HG02623 (cell line): Measurements from ENCODE around the gene NME4.
A peak's percentile ranks its signal among the peaks of the same experiment; 100 is the strongest.
"Not testable (repeated sequence)": the region's sequence is repeated elsewhere in the genome, so short reads cannot be mapped to it uniquely, and the experiment has no call there.

ENCODE experiments used
- ATAC-seq: cut with Tn5 transposase; IDR thresholded peaks from one replicate; pipeline ENCODE4 v1.9.1; 2021; ENCODE audit warnings: moderate library complexity; ENCODE audit not compliant: unreplicated experiment

Gene NME4

DNA sequence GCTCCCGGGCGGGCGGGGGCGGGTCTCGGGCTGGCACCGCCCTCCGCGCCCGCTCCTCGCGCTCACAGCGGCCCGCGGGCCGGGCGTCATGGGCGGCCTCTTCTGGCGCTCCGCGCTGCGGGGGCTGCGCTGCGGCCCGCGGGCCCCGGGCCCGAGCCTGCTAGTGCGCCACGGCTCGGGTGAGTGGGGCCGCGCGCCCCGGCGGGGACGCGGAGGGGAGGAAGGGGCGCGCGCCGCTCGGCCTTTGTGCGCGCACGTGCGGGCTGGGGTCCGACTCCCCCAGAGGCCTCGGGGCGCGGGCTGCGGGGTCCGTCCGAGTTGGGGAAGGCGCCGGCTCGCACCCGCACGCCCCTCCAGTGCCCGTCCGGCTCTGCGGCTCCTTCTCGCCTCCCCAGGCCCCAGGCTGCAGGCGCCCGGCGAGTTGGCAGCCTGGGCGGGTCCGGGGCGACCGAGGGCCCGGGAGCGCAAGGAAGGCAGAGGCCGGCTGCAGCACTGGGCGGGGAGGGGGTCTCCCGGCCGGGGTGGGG is at the start of gene NME4:
Gene NME4, plus strand, starts transcription at position 65 of the 527 bp plus-strand sequence. Its CDS starts 24 bp downstream, at position 89.
- no peak for ATAC-seq

DNA sequence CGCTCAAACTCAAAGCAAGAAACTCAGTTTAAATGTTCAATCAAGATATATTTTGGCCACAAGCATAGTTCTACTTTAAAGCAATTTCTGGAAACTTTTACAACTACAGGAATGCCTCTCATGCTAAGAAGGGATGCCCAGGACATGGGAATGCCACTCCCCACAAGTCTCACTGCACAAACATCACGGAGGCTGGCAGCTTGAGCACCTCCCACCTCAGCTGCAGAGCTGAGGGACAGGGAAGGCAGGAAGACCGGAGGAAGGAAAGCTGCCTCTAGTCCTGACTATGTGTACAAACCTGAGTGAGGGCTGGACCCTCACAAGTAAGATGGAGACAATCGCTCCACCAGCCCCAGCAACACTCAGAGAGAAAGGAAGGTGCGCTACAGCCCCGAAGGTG is 49.8 kb upstream of the NME4 start:
- ATAC-seq, result no peak

DNA sequence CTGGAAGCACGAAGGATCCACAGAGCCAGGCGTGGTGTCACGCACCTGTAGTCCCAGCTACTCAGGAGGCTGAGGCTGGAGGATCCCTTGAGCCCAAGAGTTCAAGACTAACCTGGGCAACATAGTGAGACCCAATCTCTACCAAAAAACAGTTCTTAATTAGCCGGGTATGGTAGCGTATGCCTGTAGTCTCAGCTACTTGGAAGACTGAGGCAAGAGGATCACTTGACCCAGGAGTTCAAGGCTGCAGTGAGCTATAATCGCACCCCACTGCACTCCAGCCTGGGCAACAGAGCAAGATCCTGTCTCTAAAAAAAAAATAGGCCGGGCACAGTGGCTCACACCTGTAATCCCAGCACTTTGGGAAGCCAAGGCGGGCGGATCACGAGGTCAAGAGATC is 48.5 kb upstream of the NME4 start:
- not testable (repeated sequence) for ATAC-seq

- no peak for ATAC-seq
Measured at GRCh38 chr16:349211-349610, 47.8 kb upstream of the NME4 start.

DNA sequence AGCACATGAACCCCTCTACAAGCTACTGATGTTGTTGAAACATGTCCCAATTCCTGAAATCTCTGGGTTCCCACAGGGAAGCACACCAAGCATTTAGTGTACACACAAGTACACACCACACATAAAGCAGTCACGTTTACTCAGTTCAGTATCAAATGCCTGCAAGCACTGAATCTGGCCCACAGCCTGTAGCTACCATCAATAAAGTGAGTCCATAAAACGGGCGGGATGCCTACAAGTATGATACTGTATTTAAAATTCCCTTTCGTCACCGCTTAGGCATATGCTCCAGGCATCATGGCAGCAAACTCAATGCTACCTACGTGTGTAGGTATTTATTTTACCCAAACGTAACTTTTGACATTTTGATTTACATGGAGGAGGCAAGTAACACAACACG is 46.8 kb upstream of the NME4 start:
- no peak for ATAC-seq

DNA sequence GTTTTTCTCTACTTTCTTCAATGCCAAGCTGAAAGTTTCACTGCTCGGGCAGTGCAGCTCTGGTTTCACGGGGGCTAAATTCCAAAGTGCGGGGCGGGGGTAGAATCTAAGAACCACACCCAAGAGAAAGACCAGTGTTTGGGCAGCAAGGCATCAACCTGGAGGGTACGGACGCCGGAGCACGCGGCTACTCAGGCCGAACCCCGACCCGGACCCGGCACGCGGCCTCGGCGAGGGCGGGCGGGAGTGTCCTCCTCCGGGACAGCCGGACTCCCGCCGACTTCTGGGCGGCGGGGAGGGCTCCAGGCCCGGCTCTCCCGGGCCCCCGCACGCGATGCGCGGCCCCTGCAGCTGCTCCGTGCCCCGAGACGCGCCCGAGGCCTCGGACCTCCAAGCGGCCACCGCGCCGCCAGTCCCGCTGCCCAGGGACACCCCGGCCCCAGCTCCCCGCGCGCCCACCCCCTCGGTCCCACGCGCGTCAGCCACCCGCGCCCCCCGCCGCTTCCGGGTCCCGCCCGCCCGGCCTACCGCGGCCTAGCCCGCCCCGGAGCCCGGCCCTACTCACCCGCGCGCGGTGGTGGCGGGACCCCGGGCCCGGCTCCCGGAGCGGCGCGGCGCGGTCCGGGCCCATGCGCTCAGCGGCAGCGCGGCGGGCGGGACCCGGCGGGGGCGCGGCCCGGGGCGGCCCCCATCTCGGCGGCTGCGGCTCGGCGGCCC is 45.0 kb upstream of the NME4 start:
- ATAC-seq, result peak; percentile 24

GRCh38 chr16:352547-353403 is 44.2 kb upstream of the NME4 start, which contains the start of gene AXIN1:
Gene AXIN1 (minus strand): TSS chr16:352723. CDS start chr16:347025, 5,698 bp downstream.
- ATAC-seq, result peak; percentile 60

DNA sequence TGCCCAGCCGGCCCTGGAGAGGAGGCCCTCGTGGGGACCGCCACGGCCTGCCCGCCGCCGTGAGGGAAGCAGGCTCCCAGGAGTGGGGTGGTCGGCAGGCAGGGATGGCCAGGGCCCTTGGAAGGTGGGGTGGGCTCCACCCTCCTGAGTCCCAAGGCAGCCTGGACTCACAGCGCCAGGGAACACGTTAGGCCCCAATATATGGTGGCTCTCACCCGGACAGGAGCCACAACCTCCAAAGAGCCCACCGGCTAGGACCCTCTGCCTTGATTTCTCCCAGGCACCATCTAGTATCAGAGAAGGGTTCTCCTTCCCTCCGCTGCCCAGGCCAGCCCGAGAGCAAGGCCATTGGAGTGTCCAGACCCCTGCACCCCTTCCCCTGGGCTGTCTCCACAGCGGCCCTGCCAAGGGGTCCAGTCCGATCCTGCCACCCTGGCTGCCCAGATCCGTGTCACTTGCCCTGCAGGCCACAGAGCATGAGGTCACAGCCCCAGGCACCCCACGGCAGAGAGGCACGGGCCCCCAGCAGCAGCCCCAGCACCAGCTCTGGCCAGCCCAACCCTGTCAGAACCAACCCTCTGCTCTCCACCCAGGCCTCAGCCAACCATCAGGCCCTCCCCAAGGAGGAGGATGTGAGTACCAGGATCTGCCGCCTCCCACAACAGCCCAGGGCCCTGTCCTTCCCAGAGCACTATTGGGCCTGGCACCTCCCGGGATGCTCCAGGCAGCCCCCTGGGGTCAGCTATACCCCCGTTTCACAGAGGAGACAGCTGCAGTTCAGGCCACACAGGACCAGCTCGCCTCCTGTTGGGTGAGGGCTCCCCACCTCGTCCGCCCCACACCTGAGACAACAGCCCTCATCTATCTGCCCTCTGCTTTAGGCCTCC is 43.4 kb upstream of the NME4 start:
- ATAC-seq, result no peak

DNA sequence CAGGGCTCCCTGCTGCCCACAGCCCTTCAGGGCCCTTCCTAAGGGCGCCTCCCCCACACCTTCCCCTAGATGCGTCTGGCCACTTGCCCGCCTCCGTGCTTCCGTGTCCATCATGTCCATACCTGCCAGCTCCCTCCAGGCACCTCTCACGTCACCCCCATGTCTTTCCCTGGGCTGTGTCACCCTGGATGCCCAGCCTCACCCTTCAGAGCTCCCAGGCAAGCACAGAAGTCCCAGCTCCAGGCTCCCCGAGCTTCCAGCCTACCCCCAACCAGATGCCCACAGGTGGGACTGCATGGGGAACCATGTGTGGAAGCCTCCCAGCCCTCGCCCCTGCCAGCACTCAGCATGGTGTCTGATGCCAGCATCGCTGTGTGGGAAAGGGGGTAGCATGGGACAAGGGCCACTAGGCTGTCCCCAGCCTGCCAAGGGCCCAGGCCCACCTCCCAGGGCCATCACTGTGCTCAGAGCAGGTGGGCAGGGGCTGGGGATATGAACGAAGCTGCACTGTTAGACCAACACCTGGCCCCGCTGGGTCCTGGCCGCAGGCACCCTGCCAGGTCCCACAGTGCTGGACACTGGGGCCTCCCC is 42.6 kb upstream of the NME4 start:
- no peak for ATAC-seq

DNA sequence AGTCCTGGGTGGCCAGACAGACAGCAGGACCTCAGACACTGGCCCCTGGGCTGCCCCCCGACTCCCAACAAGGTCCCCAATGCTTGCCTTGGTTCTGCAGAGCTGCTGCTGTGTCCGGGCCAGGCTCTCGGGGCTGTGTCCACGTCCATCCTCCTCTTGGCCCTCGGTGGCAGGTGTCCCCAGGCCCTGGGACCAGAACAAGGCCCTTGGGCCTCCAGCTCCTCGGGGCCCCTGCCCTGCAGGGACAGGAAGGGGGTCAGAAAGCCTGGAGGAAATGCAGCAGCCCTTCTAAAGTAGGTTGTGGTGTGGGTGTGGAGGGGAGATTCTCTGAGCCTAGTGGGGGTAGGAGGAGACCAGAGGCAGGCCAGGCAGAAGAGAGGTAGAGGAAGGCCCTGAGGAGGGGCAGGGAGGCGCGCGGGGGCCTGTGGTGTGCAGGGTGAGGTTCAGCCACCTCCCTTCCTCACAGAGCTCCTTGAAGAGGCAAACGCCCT is 42.0 kb upstream of the NME4 start:
- no peak for ATAC-seq

DNA sequence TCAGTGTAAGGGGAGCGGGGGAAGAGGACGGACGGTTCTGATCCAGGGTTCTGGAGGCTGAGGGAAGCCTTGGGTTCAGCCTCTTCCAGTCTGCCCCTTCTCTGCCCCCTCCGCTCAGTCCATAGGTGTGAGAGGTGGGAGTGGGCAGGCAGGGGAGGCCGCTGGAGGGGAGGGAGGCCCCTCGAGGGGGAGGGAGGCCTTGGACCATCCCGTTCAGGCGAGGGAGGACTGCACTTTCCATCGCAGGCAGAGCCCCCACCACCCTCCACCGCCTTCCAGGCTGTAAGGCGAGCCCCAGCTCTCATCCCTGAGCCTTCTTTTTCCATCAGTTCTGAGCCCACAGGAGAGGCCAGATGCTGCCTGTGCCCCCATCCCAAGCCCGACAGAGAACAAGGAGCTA is 40.3 kb upstream of the NME4 start:
- ATAC-seq, result no peak

DNA sequence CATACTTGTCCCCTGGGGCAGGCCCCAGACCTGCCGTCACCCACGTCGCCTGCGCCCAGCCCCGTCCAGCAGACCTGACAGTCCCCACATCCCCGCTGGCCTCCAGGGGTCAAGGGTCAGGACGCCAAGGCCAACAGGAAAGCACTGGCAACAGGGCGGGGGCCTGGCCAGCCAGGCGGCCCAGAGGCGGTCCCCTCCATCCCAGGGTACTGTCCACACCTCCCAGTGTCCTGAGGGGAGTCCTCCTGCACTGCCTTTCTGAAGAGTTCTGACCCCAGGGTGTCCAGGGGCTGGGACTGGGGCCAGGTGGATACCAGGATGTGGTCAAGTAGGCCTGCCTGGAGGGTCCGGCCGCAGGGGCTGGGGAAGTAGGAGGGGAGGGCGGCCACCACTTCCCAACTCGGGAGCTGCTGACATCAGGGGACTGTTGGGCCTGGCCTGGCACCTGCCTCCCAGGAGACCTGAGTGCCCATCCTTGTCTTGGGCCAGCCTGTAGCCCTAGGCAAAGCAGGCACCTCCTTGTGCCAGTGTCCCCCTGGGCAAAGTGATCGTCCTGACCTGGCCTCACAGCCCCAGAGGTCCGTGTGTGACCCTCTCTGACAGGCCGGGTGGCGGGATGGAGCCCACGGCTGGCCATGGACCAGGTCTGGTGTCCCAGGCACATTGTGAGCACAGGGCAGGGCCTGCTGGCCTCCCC is 37.8 kb upstream of the NME4 start:
- no peak for ATAC-seq

GRCh38 chr16:359871-360697 is 36.9 kb upstream of the NME4 start:
- ATAC-seq, result no peak

GRCh38 chr16:360698-361336 is 36.2 kb upstream of the NME4 start:
- ATAC-seq, result no peak

DNA sequence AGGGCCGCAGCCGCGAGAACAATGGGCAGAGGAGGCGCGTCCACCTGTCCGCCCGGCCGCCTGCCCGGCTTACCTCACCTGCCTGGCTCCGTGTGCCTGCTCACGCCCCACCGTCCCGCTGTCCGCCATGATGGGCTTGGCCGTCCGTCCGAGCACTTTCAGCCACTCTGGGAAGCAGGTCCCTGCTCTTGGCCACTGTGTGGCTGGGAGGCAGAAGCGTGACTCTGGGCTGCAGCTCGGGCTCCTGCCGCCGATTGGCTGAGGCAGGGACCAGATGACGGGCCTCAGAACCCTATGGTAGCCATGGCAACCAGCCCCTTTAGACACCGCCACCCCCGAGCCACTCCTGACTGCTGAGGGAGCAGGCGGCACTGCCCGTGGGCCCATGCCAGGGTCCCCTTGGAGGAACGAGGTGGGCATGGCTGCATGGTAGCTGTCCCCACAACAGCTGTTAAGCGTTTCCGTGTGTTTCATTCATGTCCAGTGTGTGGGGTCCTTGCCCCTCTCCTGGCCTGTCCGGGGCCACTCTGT is 35.6 kb upstream of the NME4 start:
- no peak for ATAC-seq

GRCh38 chr16:361872-362701 is 34.9 kb upstream of the NME4 start:
- no peak for ATAC-seq

DNA sequence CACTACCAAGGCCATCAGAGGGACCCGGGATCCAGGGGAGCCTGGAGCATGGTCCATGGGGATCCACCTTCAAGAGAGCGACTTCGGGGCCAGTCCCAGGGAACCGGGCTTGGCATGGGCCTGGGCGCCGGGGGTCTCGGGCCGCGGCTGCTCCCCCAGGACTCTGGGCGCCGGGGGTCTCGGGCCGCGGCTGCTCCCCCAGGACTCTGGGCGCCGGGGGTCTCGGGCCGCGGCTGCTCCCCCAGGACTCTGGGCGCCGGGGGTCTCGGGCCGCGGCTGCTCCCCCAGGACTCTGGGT is 34.3 kb upstream of the NME4 start:
- not testable (repeated sequence) for ATAC-seq
